ENCODE data around the gene CUBN. TPM values are rescaled to one million over a fixed set of nuclear protein-coding genes. Genes with fewer than 3 reads are reported as not detected.

CUBN gene
- total and polyA plus RNA-seq, 8 donors = 1.5 to 6.8 (median 3.8) TPM

- H3K4me3 ChIP-seq = peak within 1 kb of the TSS; percentile 71 to 88
- no peaks in the 10 kb centered on the region for H3K27me3 ChIP-seq
- DNase-seq (peak; percentile 99 to 100 (median 100)), ATAC-seq (peak; percentile 97)
- H3K36me3 ChIP-seq = no peaks in the 10 kb centered on the region
- H3K27ac ChIP-seq = peak within 1 kb of the TSS; percentile 94 to 95
- H3K9me3 ChIP-seq = peaks cover 0 to 9% of the 10 kb centered on the region in 2 donors
- peaks cover 12 to 33% of the 10 kb centered on the region in 2 donors for H3K4me1 ChIP-seq
- intact Hi-C loops (cut with DNase I) = no loop called here
- TF ChIP-seq CTCF (IDR thresholded peaks at IDR 0.05) = no peak
Observed at GRCh38 chr10:16817125-16818019, 312.2 kb downstream of the CUBN start, which contains the start of gene RSU1. Gene RSU1 (minus strand): TSS chr10:16817424. CDS start chr10:16817081, 343 bp downstream.

DNA sequence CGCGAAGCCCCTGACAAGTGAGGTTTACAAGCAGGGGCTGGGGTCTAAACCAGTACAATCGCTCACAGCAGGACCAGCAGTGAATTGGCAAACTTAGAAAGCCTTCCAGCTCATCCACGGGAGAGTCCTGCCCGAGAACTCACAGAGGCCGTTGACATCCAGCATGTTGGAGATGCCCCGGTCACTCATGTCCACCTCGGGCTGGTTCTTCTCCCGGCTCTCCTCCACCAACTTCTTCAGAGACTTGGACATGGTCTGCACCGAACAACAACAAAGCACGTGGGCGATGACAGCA is 312.8 kb downstream of the CUBN start:
- no peak for ATAC-seq
- no peak for TF ChIP-seq CTCF (IDR thresholded peaks at IDR 0.05)
- Histone ChIP-seq H3K4me1 (peaks cover 12 to 33% of the 10 kb centered on the region in 2 donors), H3K27me3 (no peaks in the 10 kb centered on the region), H3K36me3 (no peaks in the 10 kb centered on the region), H3K4me3 (peak overlapping the region; percentile 71 to 88), H3K9me3 (peaks cover 0 to 3% of the 10 kb centered on the region in 2 donors), H3K27ac (peak overlapping the region; percentile 82 to 95)
- no peak for DNase-seq
- intact Hi-C loops (cut with DNase I) = no loop called here

- intact Hi-C loops (cut with DNase I) = no loop called here
- H3K4me1 ChIP-seq = peaks cover 12 to 33% of the 10 kb centered on the region in 2 donors
- H3K27ac ChIP-seq = no peak overlapping the region
- no peak for DNase-seq
- H3K27me3 ChIP-seq = no peaks in the 10 kb centered on the region
- H3K4me3 ChIP-seq = peak overlapping the region; percentile 71 to 88
- ATAC-seq = no peak
- H3K36me3 ChIP-seq = no peaks in the 10 kb centered on the region
- TF ChIP-seq CTCF (IDR thresholded peaks at IDR 0.05) = no peak
- H3K9me3 ChIP-seq = no peaks in the 10 kb centered on the region
Observed at GRCh38 chr10:16816171-16816570, 313.4 kb downstream of the CUBN start.

DNA sequence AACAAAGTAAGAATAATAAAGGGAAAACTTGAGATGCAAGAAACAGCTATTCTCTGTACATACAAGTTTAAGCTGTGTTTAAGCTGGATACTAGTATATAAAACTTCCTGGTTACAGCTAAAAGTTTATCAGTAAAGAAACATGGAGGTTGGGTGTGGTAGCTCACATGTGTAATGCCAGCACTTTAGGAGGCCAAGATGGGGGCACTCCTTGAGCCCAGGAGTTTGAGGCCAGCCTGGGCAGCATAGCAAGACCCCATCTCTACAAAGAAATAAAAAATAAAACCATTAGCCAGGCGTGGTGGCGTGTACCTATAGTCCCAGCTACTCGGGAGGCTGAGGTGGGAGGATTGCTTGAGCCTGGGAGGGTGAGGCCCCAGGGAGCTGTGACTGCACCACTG is 315.6 kb downstream of the CUBN start:
- ATAC-seq = no peak
- H3K4me1 ChIP-seq = peaks cover 12 to 33% of the 10 kb centered on the region in 2 donors
- intact Hi-C loops (cut with DNase I) = no loop called here

More for the DNA sequence above, 315.6 kb downstream of the CUBN start:
- no peaks in the 10 kb centered on the region for H3K36me3 ChIP-seq
- no peaks in the 10 kb centered on the region for H3K27me3 ChIP-seq
- no peak for DNase-seq
- H3K27ac ChIP-seq = no peak overlapping the region
- TF ChIP-seq CTCF (IDR thresholded peaks at IDR 0.05) = no peak
- H3K9me3 ChIP-seq = no peaks in the 10 kb centered on the region
- H3K4me3 ChIP-seq = no peak overlapping the region
